ENCODE measurements around the gene CDC20B.

The CDC20B gene

DNA sequence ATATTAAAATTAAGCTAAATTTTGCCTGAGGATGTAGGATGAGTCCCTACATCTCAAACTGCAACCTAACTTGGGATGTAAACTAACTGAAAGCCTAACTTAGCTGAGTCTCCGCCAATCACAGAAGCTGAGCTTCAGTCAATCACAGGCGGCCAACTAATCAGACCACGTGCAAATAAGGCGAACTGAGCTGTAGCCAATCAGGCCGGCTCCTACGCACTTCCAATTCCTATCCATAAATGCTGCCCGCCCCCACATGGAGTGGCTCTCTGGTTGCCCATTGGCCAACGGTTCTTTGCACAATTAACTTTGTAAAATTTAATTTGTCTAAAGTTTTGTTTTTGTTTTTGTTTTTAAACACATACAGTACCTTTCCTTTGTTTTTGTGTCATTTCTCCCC lies 26.9 kb downstream of the CDC20B start:
- H3K9me3 ChIP-seq (ENCODE audit: severe bottlenecking): no peaks in the 10 kb centered on the region
- no peak for DNase-seq (ENCODE audit: low spot score)
- no peaks in the 10 kb centered on the region for H3K36me3 ChIP-seq (ENCODE audit: low read depth)
- no peak overlapping the region for H3K4me3 ChIP-seq (ENCODE audit: severe bottlenecking)
- TF ChIP-seq, protein P1, sequence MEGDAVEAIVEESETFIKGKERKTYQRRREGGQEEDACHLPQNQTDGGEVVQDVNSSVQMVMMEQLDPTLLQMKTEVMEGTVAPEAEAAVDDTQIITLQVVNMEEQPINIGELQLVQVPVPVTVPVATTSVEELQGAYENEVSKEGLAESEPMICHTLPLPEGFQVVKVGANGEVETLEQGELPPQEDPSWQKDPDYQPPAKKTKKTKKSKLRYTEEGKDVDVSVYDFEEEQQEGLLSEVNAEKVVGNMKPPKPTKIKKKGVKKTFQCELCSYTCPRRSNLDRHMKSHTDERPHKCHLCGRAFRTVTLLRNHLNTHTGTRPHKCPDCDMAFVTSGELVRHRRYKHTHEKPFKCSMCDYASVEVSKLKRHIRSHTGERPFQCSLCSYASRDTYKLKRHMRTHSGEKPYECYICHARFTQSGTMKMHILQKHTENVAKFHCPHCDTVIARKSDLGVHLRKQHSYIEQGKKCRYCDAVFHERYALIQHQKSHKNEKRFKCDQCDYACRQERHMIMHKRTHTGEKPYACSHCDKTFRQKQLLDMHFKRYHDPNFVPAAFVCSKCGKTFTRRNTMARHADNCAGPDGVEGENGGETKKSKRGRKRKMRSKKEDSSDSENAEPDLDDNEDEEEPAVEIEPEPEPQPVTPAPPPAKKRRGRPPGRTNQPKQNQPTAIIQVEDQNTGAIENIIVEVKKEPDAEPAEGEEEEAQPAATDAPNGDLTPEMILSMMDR (IDR thresholded peaks at IDR 0.05; ENCODE audit: poor library complexity, severe bottlenecking): no peak
- H3K27me3 ChIP-seq (ENCODE audit: insufficient read depth, poor library complexity, severe bottlenecking): no peaks in the 10 kb centered on the region
- no peak for ATAC-seq (ENCODE audit: low read depth)
- peaks cover 2% of the 10 kb centered on the region for H3K4me1 ChIP-seq (ENCODE audit: insufficient read depth, poor library complexity, severe bottlenecking)
- H3K27ac ChIP-seq (ENCODE audit: poor library complexity, severe bottlenecking): no peak overlapping the region

GRCh38 chr5:55143624-55144023 lies 29.4 kb downstream of the CDC20B start:
- DNase-seq (ENCODE audit: low spot score) (no peak), ATAC-seq (ENCODE audit: low read depth) (no peak)
- Histone ChIP-seq H3K4me1 (ENCODE audit: insufficient read depth, poor library complexity, severe bottlenecking) (no peaks in the 10 kb centered on the region), H3K27me3 (ENCODE audit: insufficient read depth, poor library complexity, severe bottlenecking) (no peaks in the 10 kb centered on the region), H3K27ac (ENCODE audit: poor library complexity, severe bottlenecking) (no peak overlapping the region), H3K36me3 (ENCODE audit: low read depth) (no peaks in the 10 kb centered on the region), H3K4me3 (ENCODE audit: severe bottlenecking) (no peak overlapping the region), H3K9me3 (ENCODE audit: severe bottlenecking) (no peaks in the 10 kb centered on the region)
- TF ChIP-seq, protein P1 (IDR thresholded peaks at IDR 0.05; ENCODE audit: poor library complexity, severe bottlenecking): no peak

- DNase-seq (ENCODE audit: low spot score) (no peak), ATAC-seq (ENCODE audit: low read depth) (no peak)
- TF ChIP-seq, protein P1 (IDR thresholded peaks at IDR 0.05; ENCODE audit: poor library complexity, severe bottlenecking): no peak
- Histone ChIP-seq H3K9me3 (ENCODE audit: severe bottlenecking) (no peaks in the 10 kb centered on the region), H3K27ac (ENCODE audit: poor library complexity, severe bottlenecking) (no peak overlapping the region), H3K27me3 (ENCODE audit: insufficient read depth, poor library complexity, severe bottlenecking) (no peaks in the 10 kb centered on the region), H3K4me1 (ENCODE audit: insufficient read depth, poor library complexity, severe bottlenecking) (no peaks in the 10 kb centered on the region), H3K4me3 (ENCODE audit: severe bottlenecking) (no peak overlapping the region), H3K36me3 (ENCODE audit: low read depth) (no peaks in the 10 kb centered on the region)
Observed at GRCh38 chr5:55141945-55142690, 30.9 kb downstream of the CDC20B start.

DNA sequence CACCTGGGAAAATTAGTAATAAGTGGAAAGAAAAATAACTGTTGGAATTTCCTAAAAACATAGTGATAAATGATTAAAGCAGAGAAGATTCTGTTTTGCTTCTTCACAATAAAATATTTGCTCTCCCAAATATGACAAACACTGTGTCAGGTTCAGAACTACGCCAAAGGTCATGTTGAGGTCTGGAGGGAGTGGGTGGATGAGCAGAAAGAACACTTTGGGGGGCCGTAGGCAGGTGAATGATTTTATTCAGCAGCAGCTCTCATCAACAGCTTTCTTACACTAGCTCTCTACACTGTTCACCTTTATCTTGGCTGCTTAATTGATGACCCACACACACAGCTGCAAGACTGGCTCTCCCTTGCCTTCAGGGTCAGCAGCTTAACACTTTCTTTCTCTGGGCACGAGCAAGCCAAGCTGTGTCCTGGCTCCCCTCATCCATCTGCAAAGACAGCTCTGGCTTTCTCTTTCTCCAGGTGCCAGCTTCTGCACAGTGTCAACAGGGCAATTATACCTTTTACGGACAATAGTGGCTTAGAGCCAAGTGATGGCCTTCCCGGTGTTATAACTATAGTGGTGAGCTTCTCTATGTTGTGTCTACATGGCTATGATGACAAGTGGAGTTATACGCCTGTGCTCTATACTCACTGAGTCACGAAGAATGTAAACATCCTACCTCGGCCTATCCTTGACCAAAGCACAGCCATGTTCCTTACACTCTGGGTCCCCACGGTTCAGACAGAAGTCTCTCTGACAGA lies 31.9 kb downstream of the CDC20B start:
- Histone ChIP-seq H3K9me3 (ENCODE audit: severe bottlenecking) (no peaks in the 10 kb centered on the region), H3K27ac (ENCODE audit: poor library complexity, severe bottlenecking) (no peak overlapping the region), H3K27me3 (ENCODE audit: insufficient read depth, poor library complexity, severe bottlenecking) (no peaks in the 10 kb centered on the region), H3K4me3 (ENCODE audit: severe bottlenecking) (no peak overlapping the region), H3K4me1 (ENCODE audit: insufficient read depth, poor library complexity, severe bottlenecking) (no peaks in the 10 kb centered on the region), H3K36me3 (ENCODE audit: low read depth) (no peaks in the 10 kb centered on the region)
- ATAC-seq (ENCODE audit: low read depth) (no peak), DNase-seq (ENCODE audit: low spot score) (no peak)
- TF ChIP-seq, protein P1 (IDR thresholded peaks at IDR 0.05; ENCODE audit: poor library complexity, severe bottlenecking): no peak

- no peaks in the 10 kb centered on the region for H3K4me1 ChIP-seq (ENCODE audit: insufficient read depth, poor library complexity, severe bottlenecking)
- TF ChIP-seq, protein P1 (IDR thresholded peaks at IDR 0.05; ENCODE audit: poor library complexity, severe bottlenecking): no peak
- H3K9me3 ChIP-seq (ENCODE audit: severe bottlenecking): no peaks in the 10 kb centered on the region
- no peak overlapping the region for H3K4me3 ChIP-seq (ENCODE audit: severe bottlenecking)
- H3K36me3 ChIP-seq (ENCODE audit: low read depth): no peaks in the 10 kb centered on the region
- H3K27ac ChIP-seq (ENCODE audit: poor library complexity, severe bottlenecking): no peak overlapping the region
- H3K27me3 ChIP-seq (ENCODE audit: insufficient read depth, poor library complexity, severe bottlenecking): no peaks in the 10 kb centered on the region
- DNase-seq (ENCODE audit: low spot score): no peak
- ATAC-seq (ENCODE audit: low read depth): no peak
Observed at GRCh38 chr5:55136521-55136920, 36.5 kb downstream of the CDC20B start.
